ENCODE data around the gene SPEF1. TPM values are rescaled to one million over a fixed set of nuclear protein-coding genes. Genes with fewer than 3 reads are reported as not detected.

Gene SPEF1
- total RNA-seq, 4 donors from 2014 or later, result not detected

- Histone ChIP-seq H3K4me3 (no peak overlapping the region), H3K27ac (no peak overlapping the region), H3K9me3 (no peaks in the 10 kb centered on the region), H3K4me1 (peaks cover 34% of the 10 kb centered on the region), H3K36me3 (peaks cover 24% of the 10 kb centered on the region), H3K27me3 (peaks cover 3% of the 10 kb centered on the region)
- 81% methylated on average over 4 of the region's 16 CpGs for WGBS
- no peak for DNase-seq (ENCODE audit: low spot score in 2 of 2)
- TF ChIP-seq POLR2A (IDR thresholded peaks at IDR 0.05) (no peak), EP300 (IDR thresholded peaks at IDR 0.05) (no peak), CTCF (IDR thresholded peaks at IDR 0.05) (no peak), POLR2AphosphoS5 (IDR thresholded peaks at IDR 0.05) (no peak)
Measured at GRCh38 chr20:3748073-3748472, 33.2 kb downstream of the SPEF1 start.

GRCh38 chr20:3747471-3747870 lies 33.8 kb downstream of the SPEF1 start:
- peaks cover 24% of the 10 kb centered on the region for H3K36me3 ChIP-seq
- WGBS, result 93% methylated on average over 2 of the region's 2 CpGs
- DNase-seq (ENCODE audit: low spot score in 2 of 2), result no peak

GRCh38 chr20:3745686-3746173 lies 35.5 kb downstream of the SPEF1 start:
- no peaks in the 10 kb centered on the region for H3K9me3 ChIP-seq
- H3K36me3 ChIP-seq, result peaks cover 14% of the 10 kb centered on the region
- peaks cover 3% of the 10 kb centered on the region for H3K27me3 ChIP-seq

More at GRCh38 chr20:3747471-3747870, 33.8 kb downstream of the SPEF1 start:
- TF ChIP-seq POLR2A (IDR thresholded peaks at IDR 0.05), result no peak
- no peak for TF ChIP-seq EP300 (IDR thresholded peaks at IDR 0.05)
- no peak for TF ChIP-seq POLR2AphosphoS5 (IDR thresholded peaks at IDR 0.05)
- no peak for TF ChIP-seq CTCF (IDR thresholded peaks at IDR 0.05)
- H3K4me1 ChIP-seq, result peaks cover 30% of the 10 kb centered on the region
- no peak overlapping the region for H3K4me3 ChIP-seq
- H3K27ac ChIP-seq, result no peak overlapping the region
- H3K27me3 ChIP-seq, result peaks cover 3% of the 10 kb centered on the region
- no peaks in the 10 kb centered on the region for H3K9me3 ChIP-seq

GRCh38 chr20:3744806-3745685 lies 36.2 kb downstream of the SPEF1 start:
- no peak for DNase-seq (ENCODE audit: low spot score in 2 of 2)
- WGBS, result 46% methylated on average over 45 of the region's 45 CpGs
- no peak overlapping the region for H3K27ac ChIP-seq

More at GRCh38 chr20:3745686-3746173, 35.5 kb downstream of the SPEF1 start:
- WGBS, result 64% methylated on average over 4 of the region's 11 CpGs
- Histone ChIP-seq H3K4me3 (no peak overlapping the region), H3K27ac (no peak overlapping the region), H3K4me1 (peaks cover 18% of the 10 kb centered on the region)
- no peak for DNase-seq (ENCODE audit: low spot score in 2 of 2)
- TF ChIP-seq CTCF (IDR thresholded peaks at IDR 0.05), result no peak
- TF ChIP-seq EP300 (IDR thresholded peaks at IDR 0.05), result no peak
- TF ChIP-seq POLR2AphosphoS5 (IDR thresholded peaks at IDR 0.05), result no peak
- TF ChIP-seq POLR2A (IDR thresholded peaks at IDR 0.05), result no peak

More at GRCh38 chr20:3744806-3745685, 36.2 kb downstream of the SPEF1 start:
- TF ChIP-seq EP300 (IDR thresholded peaks at IDR 0.05), result no peak
- TF ChIP-seq POLR2A (IDR thresholded peaks at IDR 0.05), result no peak
- no peak for TF ChIP-seq CTCF (IDR thresholded peaks at IDR 0.05)
- TF ChIP-seq POLR2AphosphoS5 (IDR thresholded peaks at IDR 0.05), result no peak
- Histone ChIP-seq H3K27me3 (peaks cover 3% of the 10 kb centered on the region), H3K4me3 (no peak overlapping the region), H3K36me3 (peaks cover 14% of the 10 kb centered on the region), H3K4me1 (peaks cover 15% of the 10 kb centered on the region), H3K9me3 (no peaks in the 10 kb centered on the region)

Measured in suprapubic skin (tissue), 4 donors.